ENCODE data around the gene COPG1.
"Not testable (repeated sequence)": the region's sequence is repeated elsewhere in the genome, so short reads cannot be mapped to it uniquely, and the experiment has no call there.

Gene COPG1, protein sequence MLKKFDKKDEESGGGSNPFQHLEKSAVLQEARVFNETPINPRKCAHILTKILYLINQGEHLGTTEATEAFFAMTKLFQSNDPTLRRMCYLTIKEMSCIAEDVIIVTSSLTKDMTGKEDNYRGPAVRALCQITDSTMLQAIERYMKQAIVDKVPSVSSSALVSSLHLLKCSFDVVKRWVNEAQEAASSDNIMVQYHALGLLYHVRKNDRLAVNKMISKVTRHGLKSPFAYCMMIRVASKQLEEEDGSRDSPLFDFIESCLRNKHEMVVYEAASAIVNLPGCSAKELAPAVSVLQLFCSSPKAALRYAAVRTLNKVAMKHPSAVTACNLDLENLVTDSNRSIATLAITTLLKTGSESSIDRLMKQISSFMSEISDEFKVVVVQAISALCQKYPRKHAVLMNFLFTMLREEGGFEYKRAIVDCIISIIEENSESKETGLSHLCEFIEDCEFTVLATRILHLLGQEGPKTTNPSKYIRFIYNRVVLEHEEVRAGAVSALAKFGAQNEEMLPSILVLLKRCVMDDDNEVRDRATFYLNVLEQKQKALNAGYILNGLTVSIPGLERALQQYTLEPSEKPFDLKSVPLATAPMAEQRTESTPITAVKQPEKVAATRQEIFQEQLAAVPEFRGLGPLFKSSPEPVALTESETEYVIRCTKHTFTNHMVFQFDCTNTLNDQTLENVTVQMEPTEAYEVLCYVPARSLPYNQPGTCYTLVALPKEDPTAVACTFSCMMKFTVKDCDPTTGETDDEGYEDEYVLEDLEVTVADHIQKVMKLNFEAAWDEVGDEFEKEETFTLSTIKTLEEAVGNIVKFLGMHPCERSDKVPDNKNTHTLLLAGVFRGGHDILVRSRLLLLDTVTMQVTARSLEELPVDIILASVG

DNA sequence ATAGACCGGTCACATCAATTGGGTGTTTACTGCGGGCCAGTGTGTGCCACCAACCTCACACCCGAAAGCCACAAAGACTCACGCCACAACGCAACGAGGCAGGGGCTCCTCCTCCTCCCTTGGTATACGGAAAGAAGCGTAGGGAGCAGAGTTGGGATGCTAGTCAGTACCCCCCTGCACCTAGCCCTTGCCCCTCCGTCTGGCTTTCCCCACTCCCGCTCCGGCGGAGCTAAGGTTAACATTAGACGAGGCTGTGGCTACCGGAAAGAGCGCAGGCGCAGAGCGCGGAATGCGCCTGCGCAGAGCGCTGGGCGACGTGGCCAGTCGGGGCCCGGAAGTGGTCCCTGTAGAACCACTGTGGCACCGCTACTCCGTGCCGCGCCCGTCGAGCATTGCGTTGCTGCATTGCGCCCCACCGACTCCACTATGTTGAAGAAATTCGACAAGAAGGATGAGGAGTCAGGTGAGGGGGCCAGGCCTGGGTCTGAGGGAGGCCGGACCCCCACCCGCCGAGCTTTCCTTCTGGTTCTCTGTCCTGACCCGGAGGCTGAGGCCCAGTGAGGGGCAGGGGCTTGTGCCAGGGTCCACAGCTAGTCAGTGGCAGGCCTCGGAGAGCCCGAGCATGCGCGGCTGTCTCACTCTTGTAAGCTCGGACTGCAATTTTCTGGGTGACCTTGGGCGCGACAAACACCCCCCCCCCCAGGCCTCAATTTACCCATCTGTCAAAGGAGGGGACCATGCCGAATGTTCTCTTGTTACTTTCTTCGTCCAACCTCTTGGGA lies at the start of gene COPG1:
Gene COPG1, plus strand, starts transcription at position 323 of the 782 bp plus-strand sequence. Its CDS starts 104 bp downstream, at position 427.
- peak in 55 of 56 donors; percentile 12 to 92 (median 77) for DNase-seq

DNA sequence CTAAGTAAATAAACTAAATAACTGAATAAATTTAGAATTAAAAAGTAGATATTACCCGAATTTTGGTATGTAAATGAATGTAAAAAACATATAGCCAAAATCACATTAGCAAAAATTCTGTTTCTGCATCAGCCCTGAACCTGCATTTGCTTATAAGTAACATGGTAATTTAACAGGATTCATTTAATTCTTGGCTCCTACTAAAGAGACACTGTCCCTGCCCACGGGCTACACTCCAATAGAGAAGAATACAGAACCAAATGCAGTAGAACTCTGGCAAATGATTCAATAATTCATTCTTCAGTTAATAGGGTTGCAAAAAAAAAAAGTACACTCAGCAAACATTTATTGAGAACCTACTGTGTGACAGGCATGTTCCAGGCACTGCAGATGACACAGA lies 44.9 kb upstream of the COPG1 start:
- DNase-seq: no peak

DNA sequence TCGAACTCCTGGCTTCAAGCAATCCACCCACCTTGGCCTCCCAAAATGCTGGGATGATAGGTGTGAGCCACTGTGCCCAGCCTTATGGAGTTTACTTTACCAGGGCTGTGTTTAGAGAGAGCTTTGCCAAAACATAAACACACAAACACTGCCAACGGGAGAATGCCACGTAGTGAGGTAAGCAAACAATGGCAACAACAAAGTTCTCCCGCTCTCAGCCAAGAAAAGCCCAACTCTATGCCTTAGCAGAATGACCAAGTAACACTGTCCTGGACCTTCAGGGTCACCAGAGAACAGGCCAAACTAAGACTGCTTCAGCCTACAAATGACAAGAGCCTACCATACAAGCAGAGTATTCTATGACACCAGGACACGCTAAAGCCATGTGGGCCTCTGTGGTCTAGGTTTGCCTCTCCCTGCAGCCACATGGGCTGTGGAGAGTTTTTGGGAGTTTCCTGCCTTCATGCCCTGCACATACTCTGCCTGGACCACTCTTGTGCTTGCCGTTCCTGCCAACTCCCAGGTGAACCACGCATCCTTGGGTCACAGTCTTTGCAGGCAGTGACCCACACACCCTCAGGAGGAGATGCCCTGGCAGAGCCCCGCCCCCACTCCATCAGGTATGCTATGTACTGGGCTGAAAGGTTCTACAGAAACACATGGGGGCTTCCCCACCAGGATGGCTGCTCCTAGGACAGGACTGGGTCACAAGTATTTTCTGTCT lies 44.1 kb upstream of the COPG1 start:
- DNase-seq: no peak

DNA sequence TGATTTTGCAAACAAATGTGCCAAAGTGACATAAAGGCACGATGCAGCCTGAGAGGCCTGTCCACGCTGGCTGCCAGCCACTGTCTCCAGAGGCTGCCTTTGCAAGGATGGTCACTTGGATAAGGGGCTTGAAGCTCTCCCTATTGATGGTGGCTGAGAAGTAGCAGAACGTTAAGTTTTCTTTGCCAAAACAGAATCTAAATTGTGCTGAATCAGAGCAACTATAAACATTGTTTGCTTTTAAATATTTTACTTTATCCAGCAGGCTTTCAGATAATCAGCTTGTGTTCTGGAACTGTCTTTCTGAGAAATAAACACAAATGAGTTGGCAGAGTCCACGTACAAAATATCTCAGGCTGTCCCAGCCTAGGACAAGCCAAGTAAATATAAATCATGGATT lies 41.9 kb upstream of the COPG1 start:
- DNase-seq: peak in 6 of 56 donors; percentile 3 to 35 (median 12)

DNA sequence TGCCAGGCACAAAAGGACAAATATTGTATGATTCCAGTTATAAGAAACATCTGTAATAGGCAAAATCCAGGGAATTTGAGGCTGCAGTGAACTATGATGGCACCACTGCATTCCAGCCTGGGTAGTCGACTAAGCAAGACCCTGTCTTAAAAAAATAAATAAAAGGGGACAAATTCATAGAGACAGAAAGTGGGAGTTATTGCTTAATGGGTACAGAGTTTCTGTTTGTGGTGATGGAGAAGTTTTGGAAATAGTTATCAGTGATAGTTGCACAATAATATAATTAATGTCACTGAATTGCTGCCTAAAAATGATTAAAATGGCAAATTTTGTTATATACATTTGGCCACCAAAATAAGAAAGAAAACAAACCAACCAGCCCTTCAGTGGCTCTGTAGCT lies 38.1 kb upstream of the COPG1 start:
- no peak for DNase-seq

DNA sequence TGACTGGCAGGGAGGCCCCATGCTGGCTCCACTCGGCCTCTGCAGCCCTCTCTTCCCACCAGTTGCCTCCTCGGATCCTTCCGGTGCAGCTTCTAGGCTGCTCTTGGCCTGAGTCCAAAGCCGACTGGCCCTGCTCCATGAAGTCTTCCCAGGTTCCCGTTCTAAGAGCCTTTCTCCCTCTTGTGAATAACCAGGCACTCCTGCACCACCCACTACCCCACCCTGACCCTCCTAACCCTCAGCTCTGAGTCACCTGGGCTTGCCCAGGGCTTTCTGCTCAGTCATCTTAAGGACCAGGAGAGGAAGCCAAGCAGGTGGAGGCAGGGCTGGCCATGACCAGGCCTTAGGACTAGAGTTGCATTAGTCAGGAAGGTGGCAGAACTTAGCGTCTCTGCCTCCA lies 37.6 kb upstream of the COPG1 start:
- peak in 1 of 56 donors; percentile 3 for DNase-seq

DNA sequence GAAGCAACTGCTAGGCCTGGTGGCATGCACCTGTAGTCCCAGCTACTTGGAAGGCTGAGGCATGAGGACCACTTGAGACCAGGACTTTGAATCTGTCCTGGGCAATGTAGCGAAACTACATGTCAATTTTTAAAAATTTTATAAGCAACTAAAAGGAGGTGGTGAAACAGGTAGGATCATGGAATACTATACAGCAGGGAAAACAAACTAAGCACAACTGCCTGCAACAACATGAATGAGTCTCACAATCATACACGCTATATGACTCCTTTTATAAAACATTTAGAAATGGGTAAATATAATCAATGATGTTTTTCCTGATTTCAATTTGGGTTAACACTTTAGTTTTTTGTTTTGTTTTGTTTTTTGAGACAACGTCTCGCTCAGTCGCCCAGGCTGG lies 36.2 kb upstream of the COPG1 start:
- no peak for DNase-seq

DNA sequence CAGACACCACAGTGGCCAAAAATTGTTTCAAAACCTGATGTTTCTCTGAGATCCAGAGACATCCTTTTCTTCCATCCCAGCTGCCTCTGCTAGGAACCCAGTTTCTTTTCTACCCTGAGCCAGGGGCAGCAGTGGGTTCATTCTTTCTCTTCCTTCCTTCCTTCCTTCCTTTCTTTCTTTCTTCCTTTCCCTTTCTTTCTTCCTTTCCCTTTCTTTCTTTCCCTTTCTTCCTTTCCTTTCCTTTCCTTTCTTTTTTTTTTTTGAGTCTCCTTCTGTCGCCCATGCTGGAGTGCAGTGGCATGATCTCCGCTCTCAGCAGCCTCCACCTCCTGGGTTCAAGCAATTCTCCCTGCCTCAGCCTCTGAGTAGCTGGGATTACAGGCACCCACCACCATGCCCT lies 30.7 kb upstream of the COPG1 start:
- no peak for DNase-seq

DNA sequence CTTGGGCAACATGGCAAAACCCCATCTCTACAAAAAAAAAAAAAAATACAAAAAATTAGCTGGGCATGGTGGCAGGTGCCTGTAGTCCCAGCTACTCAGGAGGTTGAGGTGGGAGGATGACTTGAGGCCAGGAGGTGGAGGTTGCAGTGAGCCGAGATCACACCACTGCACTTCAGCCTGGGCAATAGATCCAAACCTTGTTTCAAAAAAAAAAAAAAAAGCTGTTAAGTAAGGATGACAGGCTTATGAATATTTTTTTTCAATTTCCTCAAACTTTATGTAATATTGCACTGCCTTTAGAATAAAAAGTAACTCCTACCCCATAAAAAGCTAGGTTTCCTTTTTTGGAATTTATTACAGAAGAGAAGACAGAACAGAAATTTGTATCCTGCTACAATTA lies 25.0 kb upstream of the COPG1 start:
- DNase-seq: not testable (repeated sequence)

DNA sequence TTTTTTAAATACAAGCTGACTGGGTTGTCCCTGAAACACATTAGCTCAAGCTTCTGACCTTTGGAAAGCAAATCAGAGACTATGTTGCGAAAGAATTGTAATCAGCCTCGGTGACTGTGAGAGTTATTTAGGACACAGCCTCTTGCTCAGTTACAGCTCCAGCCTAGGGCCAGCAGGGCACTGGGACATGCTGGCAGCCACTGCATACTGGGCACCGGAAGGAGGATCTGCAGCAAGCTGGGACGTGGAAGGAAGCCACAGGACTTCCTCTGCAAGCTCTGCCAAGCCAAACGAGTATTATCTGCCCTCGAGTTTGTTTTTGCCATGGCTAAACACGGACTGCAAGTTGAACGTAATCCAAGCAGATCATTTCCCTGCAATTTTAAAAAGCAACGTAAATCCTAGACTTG lies 24.4 kb upstream of the COPG1 start:
- peak in 48 of 56 donors; percentile 10 to 74 (median 38) for DNase-seq

DNA sequence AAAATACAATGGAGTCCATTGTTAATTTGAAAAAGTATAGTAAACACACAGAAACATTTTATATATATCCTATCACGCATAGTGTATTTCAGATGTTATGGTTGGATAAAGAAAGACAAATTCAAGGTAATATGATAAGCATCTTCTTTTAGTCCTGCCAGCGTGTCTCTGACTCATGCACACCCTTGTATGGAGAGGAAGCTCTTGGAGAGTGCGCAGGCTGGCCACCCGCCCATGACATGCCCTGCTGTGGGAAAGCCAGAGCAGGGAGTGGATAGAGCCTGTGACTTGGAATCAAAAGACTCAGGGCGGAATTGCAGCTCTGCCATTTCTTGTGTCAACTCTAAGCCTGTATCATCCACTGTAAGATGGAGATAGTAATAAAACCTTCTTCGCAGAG lies 23.0 kb upstream of the COPG1 start:
- peak in 13 of 56 donors; percentile 2 to 51 (median 15) for DNase-seq

DNA sequence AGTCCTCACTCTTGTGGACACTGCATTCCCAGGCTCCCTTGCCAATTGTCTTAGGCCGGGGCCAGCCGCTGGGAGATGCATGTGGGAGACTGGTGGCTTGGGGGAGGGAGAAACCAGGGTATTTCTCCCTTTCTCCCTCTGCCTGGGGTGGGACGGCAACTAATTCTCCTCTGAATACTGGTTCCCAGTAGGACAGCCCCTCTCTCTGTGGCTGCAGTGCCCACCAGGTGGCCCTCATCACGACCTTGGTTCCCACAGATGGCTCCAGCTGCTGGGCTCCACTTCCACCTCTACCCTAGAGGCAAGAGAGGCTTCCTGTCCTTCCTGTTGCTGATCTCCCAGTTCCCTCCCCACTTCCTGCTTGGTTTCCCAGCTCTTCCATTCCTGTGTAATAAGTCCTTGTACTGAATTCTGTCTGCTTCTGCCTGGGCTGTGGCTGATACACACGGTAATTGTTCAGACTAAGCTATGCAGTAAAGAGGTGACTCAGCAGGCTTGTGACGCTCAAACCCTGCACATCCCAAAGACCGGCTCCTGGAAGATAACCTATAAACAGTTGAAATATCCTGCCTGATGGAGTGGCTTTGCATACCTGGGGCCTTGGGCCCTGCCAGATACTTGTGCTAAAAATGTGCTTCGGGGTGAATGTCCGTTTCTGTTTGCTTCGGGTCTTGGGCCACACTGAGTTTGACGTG lies 20.4 kb upstream of the COPG1 start:
- no peak for DNase-seq

DNA sequence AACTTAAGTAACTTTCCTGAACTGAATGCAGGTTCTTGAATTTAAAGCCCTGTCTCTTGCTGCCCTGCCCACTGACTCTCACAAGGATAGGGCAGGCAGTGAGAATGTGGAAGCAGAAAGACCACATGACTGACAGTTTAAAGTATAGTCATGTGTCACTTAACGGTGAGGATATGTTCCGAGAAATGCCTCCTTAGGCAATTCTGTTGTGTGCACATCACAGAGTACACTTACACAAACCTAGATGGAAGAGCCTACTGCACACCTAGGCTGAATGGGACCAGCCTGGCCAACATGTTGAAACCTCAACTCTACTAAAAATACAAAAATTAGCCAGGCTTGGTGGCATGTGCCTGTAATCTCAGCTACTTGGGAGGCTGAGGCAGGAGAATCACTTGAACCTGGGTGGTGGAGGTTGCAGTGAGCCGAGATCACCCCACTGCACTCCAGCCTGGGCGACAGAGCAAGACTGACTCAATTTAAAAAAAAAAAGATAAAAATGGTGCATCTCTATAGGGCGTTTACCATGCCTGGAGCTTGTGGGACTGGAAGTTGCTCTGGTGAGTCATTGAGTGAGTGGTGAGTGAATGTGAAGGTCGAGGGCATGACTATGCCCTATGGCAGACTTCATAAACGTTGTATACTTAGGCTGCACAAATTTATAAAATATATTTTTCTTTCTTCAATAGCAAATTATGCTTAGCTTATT lies 18.9 kb upstream of the COPG1 start:
- DNase-seq: peak in 1 of 56 donors; percentile 14

DNA sequence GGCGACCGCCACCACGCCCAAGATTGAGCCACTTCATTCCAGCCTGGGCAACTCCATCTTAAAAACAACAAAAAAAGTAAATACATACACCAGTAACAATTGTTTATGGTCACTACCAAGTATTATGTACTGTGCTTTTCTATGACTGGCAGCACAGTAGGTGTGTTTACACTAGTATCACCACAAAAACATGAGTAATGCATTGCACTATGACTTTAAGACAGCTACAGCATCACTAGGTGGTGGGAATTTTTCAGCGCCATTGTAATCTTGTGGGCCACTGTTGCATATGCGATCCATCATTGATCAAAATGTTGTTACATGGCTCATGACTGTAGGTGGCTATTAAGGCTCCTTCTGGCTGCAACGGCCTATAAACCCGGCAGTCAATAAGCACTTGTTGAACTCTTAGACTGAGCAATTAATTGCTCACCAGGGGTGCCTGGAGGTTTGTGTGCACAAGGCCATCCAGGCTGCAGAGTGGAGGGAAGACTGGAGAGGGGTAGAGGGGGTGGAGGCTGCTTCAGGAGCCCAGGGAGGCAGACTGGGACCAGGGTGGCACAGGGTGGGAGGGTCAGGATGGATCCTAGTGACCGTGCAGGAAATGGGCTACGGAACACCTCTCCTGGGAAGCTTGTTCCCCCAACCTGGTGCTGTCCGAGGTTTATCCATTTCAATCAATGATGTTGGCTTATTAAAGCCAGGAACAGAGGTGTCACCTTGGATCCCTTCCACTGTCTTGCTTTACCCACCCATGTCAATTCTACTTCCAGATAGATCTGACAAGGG lies 17.9 kb upstream of the COPG1 start:
- DNase-seq: no peak

DNA sequence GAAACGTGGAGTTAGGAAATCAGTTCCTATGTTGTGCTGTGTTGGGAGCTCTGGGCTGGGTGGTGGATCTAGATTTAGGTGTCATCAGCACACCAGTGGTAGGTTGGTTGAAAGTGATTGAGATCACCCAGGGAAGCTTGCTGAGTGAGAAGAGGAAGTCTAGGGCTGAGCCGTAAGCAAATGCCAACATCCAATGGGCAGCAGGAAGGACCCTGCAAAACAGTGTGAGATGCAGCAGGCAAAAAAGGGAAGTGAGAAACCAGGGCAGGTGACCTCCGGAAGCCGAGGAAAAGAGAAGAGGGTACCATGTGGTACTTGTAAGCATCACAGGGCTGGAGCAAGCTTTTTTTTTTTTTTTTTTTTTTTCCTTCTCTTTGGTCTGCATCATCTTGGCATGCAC lies 15.9 kb upstream of the COPG1 start:
- DNase-seq: peak in 20 of 56 donors; percentile 2 to 44 (median 19)

DNA sequence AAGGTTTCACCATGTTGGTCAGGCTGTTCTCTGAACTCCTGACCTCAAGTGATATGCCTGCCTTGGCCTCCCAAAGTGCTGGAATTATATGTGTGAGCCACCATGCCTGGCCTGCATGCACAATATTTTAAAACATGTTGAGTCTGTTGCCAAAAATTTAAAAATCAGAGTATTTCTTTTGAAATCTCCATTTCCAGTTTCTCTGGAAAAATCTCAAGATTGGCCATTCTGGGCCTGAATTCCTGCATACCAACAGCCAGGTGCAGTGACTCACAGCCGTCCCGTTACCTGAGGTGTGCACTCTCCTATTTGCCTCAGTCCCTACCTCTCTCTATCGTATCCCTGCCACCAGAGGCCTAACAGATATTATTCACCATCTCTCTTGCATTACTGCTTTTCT lies 15.0 kb upstream of the COPG1 start:
- DNase-seq: no peak

DNA sequence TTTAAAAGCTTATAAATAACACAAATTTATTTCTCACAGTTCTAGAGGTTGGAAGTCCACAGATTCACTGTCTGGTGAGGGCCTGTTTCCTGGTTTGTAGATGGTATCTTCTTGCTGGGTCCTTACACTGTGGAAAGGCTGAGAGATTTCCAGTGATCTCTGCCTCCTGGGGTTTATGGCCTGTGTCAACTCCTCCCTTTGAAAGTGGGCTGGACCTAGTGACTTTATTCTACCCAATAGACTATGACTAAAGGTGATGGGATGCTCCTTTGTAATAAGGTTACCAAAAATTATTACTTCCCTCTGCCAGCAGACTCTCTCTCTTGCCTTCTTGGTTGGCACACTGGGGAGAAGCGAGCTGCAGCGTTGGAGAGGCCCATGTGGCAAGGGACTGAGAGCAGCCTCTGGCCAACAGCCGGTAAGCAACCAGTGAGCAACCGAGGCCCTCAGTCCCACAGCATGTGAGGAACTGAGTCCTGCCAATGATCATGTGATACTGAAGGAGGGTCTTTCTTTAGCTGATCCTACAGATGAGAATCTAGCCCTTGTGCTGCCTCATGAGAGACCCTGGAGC lies 14.0 kb upstream of the COPG1 start:
- DNase-seq: no peak

Data from nucleus accumbens (tissue), 56 donors.